Hepatocyte (in vitro differentiated cells): Measurements from ENCODE around the gene TSR3.

Experiments used
- EZH2 ChIP-seq: fragments of 200-600 bp; sonication (generic); IDR thresholded peaks from 2 replicates; pipeline ENCODE4 v1.6.1; 2016; ENCODE audit warnings: antibody characterized with exemption, mild to moderate bottlenecking, borderline replicate concordance
- EZH2phosphoT487 ChIP-seq: fragments of 200-600 bp; sonication (generic); IDR thresholded peaks from one replicate; pipeline ENCODE4 v1.6.1; 2018; ENCODE audit warnings: antibody characterized with exemption, mild to moderate bottlenecking, low read depth, moderate library complexity; ENCODE audit not compliant: unreplicated experiment, severe bottlenecking
- TF ChIP-seq, protein P1 (sequence below): fragments of 200-600 bp; sonication (generic); IDR thresholded peaks from 2 replicates; pipeline ENCODE4 v1.5.1; 2016; ENCODE audit warnings: antibody characterized with exemption, mild to moderate bottlenecking; ENCODE audit not compliant: poor library complexity

- TF ChIP-seq, protein P1, sequence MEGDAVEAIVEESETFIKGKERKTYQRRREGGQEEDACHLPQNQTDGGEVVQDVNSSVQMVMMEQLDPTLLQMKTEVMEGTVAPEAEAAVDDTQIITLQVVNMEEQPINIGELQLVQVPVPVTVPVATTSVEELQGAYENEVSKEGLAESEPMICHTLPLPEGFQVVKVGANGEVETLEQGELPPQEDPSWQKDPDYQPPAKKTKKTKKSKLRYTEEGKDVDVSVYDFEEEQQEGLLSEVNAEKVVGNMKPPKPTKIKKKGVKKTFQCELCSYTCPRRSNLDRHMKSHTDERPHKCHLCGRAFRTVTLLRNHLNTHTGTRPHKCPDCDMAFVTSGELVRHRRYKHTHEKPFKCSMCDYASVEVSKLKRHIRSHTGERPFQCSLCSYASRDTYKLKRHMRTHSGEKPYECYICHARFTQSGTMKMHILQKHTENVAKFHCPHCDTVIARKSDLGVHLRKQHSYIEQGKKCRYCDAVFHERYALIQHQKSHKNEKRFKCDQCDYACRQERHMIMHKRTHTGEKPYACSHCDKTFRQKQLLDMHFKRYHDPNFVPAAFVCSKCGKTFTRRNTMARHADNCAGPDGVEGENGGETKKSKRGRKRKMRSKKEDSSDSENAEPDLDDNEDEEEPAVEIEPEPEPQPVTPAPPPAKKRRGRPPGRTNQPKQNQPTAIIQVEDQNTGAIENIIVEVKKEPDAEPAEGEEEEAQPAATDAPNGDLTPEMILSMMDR, result no peak
- TF ChIP-seq EZH2phosphoT487, result no peak
- TF ChIP-seq EZH2, result no peak
Observed at GRCh38 chr16:1345087-1345486, 6.6 kb downstream of the TSR3 start.
